K562 treated with DMSO at 1 percent for 12 hours (cell line): ENCODE measurements around the gene SLC52A3. TPM values are rescaled to one million over a fixed set of nuclear protein-coding genes. Genes with fewer than 3 reads are reported as not detected.

Experiments
- total RNA-seq: library from RNA; unstranded; fragments of 300-600 nt; gene quantifications from 2 replicates; pipeline ENCODE4 v1.2.3, GENCODE V29; 2022; ENCODE audit not compliant: insufficient read depth

The SLC52A3 gene
- 0.89 and 1.3 TPM in 2 replicates for total RNA-seq

GRCh38 chr20:768426-768978 lies at the start of gene SLC52A3:
Gene SLC52A3 (minus strand): TSS chr20:768500. CDS start chr20:765774, 2,726 bp downstream.

Other genes starting within 250 kb of the SLC52A3 start
- gene CSNK2A1, start 224.7 kb downstream of the SLC52A3 start, total RNA-seq, result 31.5 and 74.5 TPM in 2 replicates
- gene TCF15, start 158.2 kb downstream of the SLC52A3 start, total RNA-seq, result 4.8 and 10.6 TPM in 2 replicates
- 11.7 and 15.1 TPM in 2 replicates for gene SRXN1, start 115.3 kb downstream of the SLC52A3 start, total RNA-seq
- not detected in 2 replicates for gene SCRT2, start 92.7 kb downstream of the SLC52A3 start, total RNA-seq
- gene FAM110A, start 65.2 kb upstream of the SLC52A3 start, total RNA-seq, result 20.1 and 23.4 TPM in 2 replicates
- gene ANGPT4, start 147.8 kb upstream of the SLC52A3 start, total RNA-seq, result not detected in 2 replicates
- not detected in 2 replicates for gene RSPO4, start 233.8 kb upstream of the SLC52A3 start, total RNA-seq